IPS DF 4.7 (cell line): ENCODE results near the gene NF2.

Source experiments
- DNase-seq: peaks from one replicate; pipeline ENCODE4 v3.0.0-alpha.2; 2013; ENCODE audit warnings: low spot score; ENCODE audit errors: extremely low read depth

NF2 gene

DNA sequence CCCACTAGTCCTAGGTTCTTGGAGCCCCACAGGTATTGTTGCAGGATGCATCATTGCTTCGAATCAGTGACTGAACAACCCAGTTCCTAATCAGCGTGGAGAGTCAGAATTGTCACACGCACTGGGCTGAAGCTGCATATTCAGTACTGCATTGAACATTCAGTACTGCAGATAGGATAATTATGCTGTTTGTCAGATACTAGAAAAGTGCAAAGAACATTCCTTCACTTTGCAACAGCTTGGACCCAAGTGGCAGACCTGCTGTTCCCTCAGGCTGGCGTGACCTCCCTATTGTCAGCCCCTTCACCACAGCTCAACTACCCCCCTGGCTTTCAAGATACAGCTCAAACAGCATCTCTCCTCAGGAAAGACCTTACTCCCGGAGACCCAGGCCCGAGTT lies 27.6 kb downstream of the NF2 start:
- no peak for DNase-seq

DNA sequence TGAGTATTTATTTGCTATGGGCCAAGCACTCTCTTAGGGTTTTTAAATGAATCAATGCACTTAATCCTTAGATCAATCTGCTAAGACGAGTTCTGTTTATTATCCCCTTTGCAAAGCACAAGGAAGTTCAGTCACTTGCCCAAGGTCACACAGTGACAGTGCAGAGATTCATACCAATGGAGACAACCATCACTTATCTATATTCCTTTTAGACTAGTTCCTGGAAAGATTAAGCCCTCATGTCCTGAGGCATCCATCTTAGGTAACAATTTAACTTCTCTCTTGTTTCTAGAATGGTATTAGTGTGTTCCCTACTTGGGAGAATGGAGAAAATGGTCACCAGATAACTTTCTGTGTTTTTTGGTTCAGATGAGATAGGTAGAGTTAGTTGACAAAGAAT lies 28.3 kb downstream of the NF2 start:
- no peak for DNase-seq

- no peak for DNase-seq
Measured at GRCh38 chr22:29632672-29633071, 29.2 kb downstream of the NF2 start.

DNA sequence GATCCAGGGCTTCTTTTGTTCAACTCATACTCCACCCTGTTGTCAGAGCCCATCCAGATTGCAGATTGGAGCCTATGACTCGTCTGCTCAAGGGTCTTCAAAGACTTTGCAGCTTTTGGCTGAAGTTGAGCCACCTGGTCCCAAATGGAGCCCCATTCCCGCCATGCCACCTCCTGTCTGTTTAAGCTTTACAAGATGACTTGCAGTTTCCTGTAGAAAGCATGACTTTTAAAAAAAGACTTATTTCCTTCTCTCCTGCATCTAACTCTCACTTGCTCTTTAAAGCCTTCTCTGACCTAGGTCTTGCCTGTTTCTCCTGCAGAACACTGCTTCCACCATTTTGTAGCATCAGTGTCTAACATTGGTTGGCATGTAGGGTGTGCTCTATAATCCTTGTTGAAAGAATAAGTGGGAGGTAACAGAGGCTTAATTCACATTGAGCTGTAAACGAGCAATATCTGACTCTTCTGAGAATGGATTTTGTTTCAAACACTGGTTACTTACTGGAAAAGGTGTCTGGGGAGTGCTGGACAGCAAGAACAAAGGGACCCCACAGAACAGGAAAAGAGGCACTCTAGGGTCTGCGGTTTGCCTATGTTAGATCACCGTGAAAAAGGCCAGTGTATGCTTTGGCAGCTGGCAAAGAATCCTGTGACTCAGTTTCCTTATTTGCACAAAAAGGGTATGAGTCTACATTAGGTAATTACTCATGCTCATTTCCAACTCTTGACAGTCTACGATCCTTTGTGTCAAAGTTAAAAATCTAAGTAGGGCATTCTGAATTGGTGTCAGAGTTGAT lies 30.3 kb downstream of the NF2 start:
- DNase-seq: no peak

GRCh38 chr22:29634847-29635246 lies 31.4 kb downstream of the NF2 start:
- DNase-seq: no peak

DNA sequence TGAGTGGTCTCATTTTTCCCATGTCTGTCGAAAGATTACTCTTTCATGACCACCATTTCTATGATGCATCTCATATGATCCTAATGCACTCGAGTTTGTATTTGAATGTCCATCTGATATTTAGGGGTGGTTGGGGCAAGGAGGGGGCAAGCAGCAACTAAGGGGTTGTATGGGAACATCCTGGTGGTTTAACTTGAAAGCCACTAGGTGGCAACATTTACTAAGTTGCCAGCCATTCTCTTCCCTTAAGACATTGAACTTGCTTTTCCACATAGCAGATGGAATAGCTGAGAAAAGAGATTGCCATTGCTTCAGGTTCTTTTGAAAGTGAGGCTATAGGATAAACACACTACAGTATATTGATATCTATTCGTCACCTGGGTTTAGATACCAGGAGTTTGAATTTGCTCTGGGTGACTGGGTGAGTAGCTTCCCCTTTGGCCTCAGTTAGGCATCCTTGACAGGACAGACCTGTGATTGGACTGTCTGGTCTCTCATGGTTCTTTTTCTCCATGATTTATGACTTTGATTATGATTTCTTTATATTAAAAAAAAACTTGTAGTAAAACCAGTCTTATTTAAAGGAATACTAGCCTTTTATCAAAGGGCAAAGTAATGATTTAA lies 32.4 kb downstream of the NF2 start:
- DNase-seq: no peak

GRCh38 chr22:29636751-29637150 lies 33.3 kb downstream of the NF2 start:
- no peak for DNase-seq

DNA sequence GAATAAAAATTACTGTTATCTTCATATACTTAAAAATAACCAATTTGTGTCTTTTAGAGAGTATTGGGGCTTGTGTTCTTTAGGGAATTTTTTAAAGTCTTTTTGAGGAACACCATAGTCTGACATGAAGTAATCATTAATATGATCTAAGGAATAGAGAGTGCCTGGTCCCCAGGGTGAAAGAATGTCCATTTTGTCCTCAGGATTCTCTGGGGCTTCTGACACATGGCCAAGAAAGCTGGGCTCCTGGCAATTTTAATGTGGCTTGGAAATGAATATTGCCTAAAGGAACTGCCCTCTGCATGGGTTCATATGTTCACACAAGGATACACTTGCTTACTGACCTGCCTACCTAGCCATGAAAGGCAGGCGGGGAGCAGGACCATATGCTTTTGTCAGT lies 33.7 kb downstream of the NF2 start:
- DNase-seq: no peak

- DNase-seq: no peak
Measured at GRCh38 chr22:29638678-29639077, 35.2 kb downstream of the NF2 start.

GRCh38 chr22:29639096-29639495 lies 35.7 kb downstream of the NF2 start:
- DNase-seq: no peak

- DNase-seq: no peak
Measured at GRCh38 chr22:29641042-29641699, 37.7 kb downstream of the NF2 start.

DNA sequence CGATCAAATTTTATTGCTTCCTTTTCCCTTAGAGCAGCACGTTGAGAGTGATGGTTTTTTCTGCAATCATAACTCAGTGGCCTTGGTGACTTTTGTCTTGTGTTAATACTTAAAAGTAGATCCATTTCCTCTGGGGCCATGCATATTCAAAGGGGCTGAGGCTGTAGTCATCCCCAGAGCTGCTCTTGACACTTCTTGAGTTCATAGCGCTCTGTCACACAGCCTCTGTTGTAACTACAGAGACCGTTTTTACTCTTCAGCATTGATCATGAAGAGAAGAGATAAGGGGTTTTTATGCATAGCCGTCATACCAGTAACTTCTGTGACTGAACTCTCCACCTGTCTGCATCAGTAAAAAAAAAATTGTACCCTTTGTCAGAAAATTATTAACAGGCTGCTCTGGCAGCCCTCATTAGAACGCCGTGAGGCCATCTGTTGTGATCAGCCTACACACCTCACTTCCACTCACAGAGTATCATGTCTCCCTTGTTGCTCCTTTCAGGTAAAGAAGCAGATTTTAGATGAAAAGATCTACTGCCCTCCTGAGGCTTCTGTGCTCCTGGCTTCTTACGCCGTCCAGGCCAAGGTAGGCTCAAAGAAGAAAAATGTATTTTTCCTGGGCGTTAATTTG lies 38.4 kb downstream of the NF2 start:
- DNase-seq: no peak

GRCh38 chr22:29642694-29643093 lies 39.3 kb downstream of the NF2 start:
- DNase-seq: no peak

GRCh38 chr22:29647954-29648737 lies 44.7 kb downstream of the NF2 start:
- DNase-seq: no peak

DNA sequence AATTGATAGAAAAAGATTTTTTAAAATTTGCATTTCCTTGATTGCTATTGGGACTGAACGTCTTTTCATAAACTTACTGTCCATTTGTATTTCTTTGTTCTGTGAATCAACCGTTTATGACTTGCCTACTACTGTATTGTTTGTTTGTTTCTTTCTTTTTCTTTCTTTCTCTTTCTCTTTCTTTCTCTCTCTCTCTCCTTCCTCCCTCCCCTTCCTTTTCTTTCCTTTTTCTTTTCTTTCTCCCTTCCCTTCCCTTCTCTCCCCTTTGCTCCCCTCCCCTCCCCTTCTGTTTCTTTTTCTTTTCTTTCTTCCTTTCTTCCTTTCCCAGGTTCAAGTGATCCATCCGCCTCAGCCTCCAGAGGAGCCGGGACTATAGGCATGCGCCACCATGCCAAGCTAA lies 46.9 kb downstream of the NF2 start:
- no peak for DNase-seq

DNA sequence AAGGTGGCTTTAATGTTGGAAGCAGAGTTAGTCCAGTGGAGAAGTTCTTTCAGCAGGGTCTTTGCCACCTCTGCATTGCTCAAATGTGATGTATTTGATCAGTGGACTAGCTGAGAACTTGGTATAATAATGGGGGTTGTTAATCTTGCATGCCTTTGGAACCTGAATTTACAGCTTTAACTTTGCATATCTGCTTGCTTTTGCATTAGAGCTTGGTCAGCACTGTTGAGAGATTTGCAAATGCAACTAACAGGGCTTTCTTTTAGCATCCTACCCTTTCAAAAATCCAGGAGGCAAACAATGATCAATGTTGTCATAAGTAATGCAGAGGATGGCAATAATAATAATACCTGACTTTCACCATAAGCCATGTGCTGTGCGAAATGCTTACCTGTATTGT lies 48.2 kb downstream of the NF2 start:
- DNase-seq: no peak

- no peak for DNase-seq
Measured at GRCh38 chr22:29654420-29654819, 51.0 kb downstream of the NF2 start.

DNA sequence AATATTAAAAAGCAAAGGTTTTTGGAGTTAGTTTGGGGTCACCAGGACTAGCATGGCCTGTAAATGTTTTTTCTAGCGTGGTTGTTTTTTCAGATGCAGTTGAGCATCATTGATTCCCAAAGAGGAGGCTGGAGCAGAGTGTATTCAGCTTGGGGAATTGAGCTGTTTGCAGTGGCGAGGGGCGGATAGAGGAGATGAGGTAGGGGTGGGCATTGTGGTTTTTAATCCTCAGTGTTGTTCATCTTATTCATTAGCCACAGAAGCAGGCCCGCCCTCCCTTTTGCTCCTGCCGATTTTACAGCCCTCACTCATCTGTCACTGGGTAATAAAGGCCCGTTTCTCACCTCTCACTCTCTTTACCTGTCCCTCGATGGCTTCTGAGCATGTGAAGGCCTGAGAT lies 51.4 kb downstream of the NF2 start:
- no peak for DNase-seq

DNA sequence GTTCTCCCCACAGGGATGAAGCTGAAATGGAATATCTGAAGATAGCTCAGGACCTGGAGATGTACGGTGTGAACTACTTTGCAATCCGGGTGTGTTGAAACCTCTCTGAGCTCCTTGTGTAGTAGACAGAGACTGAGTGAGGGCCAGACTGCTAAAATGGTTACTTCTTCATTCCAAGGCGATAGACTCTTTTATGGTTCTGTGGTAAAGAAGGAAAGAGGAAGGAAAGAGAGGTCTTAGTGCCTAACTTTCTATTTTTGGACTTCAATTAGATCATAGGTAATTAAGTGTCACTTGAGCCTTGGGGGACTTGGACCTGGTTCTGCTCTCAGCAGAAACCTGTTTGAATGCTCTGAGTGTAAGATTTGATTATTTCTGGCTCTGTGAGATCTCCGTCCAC lies 54.7 kb downstream of the NF2 start:
- no peak for DNase-seq

GRCh38 chr22:29660021-29660420 lies 56.6 kb downstream of the NF2 start:
- DNase-seq: no peak

DNA sequence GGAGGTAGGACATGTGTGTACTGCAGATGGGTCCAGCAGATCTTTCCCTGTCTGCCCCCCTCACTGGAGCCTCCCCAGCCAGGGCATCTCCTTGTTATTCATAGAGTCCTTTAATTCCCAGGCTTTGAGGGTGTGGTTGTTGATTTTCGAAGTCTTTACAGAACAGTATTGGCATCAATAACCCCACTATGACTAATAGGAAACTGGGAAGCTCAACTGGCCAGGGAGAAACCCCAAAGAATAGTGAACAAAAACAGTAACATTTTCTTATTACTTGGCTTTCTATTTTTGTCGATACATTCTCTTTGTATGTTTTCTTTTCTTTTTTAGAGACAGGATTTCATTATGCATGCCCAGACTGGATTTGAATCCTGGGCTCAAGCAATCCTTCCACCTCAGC lies 57.9 kb downstream of the NF2 start:
- no peak for DNase-seq
